ENCODE results near the gene SERPINA3.
"Not testable (repeated sequence)": the region's sequence is repeated elsewhere in the genome, so short reads cannot be mapped to it uniquely, and the experiment has no call there.

Gene SERPINA3

GRCh38 chr14:94633121-94633520 lies 20.9 kb downstream of the SERPINA3 start:
- no peak for DNase-seq (ENCODE audit: low read depth)

GRCh38 chr14:94635154-94635553 lies 23.0 kb downstream of the SERPINA3 start:
- no peak for DNase-seq (ENCODE audit: low read depth)

GRCh38 chr14:94636744-94637412 lies 24.7 kb downstream of the SERPINA3 start:
- no peak for DNase-seq (ENCODE audit: low read depth)

GRCh38 chr14:94637814-94638213 lies 25.6 kb downstream of the SERPINA3 start:
- not testable (repeated sequence) for DNase-seq (ENCODE audit: low read depth)

GRCh38 chr14:94638339-94638738 lies 26.1 kb downstream of the SERPINA3 start:
- DNase-seq (ENCODE audit: low read depth): no peak

- DNase-seq (ENCODE audit: low read depth): no peak
Measured at GRCh38 chr14:94638961-94639817, 27.0 kb downstream of the SERPINA3 start.

GRCh38 chr14:94640721-94641631 lies 28.8 kb downstream of the SERPINA3 start:
- no peak for DNase-seq (ENCODE audit: low read depth)

GRCh38 chr14:94641632-94641955 lies 29.4 kb downstream of the SERPINA3 start:
- DNase-seq (ENCODE audit: low read depth): no peak

- no peak for DNase-seq (ENCODE audit: low read depth)
Measured at GRCh38 chr14:94643316-94644101, 31.3 kb downstream of the SERPINA3 start.

GRCh38 chr14:94644102-94644535 lies 31.9 kb downstream of the SERPINA3 start:
- DNase-seq (ENCODE audit: low read depth): no peak

- DNase-seq (ENCODE audit: low read depth): no peak
Measured at GRCh38 chr14:94646066-94646465, 33.9 kb downstream of the SERPINA3 start.

- no peak for DNase-seq (ENCODE audit: low read depth)
Measured at GRCh38 chr14:94646481-94646880, 34.3 kb downstream of the SERPINA3 start.

- DNase-seq (ENCODE audit: low read depth): no peak
Measured at GRCh38 chr14:94648801-94649200, 36.6 kb downstream of the SERPINA3 start.

- DNase-seq (ENCODE audit: low read depth): no peak
Measured at GRCh38 chr14:94649543-94650443, 37.6 kb downstream of the SERPINA3 start.

GRCh38 chr14:94650444-94650775 lies 38.2 kb downstream of the SERPINA3 start:
- no peak for DNase-seq (ENCODE audit: low read depth)

GRCh38 chr14:94650806-94651805 lies 38.9 kb downstream of the SERPINA3 start:
- no peak for DNase-seq (ENCODE audit: low read depth)

GRCh38 chr14:94653321-94653720 lies 41.1 kb downstream of the SERPINA3 start:
- DNase-seq (ENCODE audit: low read depth): no peak

- DNase-seq (ENCODE audit: low read depth): no peak
Measured at GRCh38 chr14:94654071-94654861, 42.1 kb downstream of the SERPINA3 start.

Measured in stimulated activated CD8-positive, alpha-beta memory T cell treated with anti-CD3 and anti-CD28 coated beads, Interleukin-12 subunit alpha, Interleukin-12 subunit beta, amount 100 ng/mL, for 1 hour (primary cell).